HG02981 (cell line): ENCODE data around the gene HNF1A.

Experiments
- ATAC-seq: cut with Tn5 transposase; IDR thresholded peaks from one replicate; pipeline ENCODE4 v1.9.1; 2021; ENCODE audit warnings: mild to moderate bottlenecking, moderate library complexity; ENCODE audit not compliant: unreplicated experiment

The HNF1A gene

DNA sequence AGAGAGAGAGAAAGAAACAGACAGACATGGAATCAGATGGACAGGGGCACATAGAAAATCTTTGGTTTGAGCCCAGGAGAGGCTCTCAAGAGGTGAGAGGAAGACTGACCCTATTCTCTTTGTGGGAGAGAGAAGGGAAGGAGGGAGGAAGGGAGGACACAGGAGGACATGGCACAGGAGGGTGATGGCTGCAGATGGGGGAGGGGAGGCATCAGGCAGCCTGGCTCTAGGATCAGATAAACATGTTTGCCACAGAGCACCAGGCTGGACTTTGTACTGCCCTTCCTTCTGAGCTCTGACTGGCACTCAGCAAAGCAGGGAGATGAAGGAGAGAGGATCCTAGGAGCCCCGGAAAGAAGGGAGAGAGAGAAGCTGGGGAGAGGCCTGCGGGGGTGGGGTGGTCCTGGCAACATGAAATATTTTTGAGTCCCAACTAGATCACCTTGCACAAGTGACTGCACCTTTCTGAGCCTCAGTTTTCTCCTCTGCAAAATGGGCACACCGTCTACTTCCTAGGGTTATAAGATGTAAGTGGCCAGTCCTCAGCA lies 6.1 kb downstream of the HNF1A start:
- no peak for ATAC-seq

- no peak for ATAC-seq
Observed at GRCh38 chr12:120988234-120988633, 9.9 kb downstream of the HNF1A start.

- no peak for ATAC-seq
Observed at GRCh38 chr12:120988658-120989057, 10.3 kb downstream of the HNF1A start.

DNA sequence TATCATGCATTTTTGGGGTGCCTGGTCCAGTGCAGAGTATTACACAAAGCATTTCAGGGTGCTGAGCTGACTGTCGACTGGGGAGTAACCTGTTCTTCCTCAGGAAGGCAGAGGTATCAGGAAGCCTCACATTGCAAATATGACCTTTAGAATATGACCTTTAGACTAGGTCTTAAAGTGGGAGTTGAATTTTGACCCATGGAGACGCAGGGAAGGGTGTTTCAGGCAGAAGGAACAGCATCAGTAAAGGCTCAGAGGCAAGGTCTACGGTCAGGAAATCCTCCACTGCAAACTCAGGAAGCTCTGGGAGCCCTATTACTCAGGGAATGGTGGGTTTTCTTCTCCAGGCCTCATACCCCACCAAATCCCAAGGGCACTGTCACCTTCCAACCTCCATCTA lies 11.3 kb downstream of the HNF1A start:
- no peak for ATAC-seq

DNA sequence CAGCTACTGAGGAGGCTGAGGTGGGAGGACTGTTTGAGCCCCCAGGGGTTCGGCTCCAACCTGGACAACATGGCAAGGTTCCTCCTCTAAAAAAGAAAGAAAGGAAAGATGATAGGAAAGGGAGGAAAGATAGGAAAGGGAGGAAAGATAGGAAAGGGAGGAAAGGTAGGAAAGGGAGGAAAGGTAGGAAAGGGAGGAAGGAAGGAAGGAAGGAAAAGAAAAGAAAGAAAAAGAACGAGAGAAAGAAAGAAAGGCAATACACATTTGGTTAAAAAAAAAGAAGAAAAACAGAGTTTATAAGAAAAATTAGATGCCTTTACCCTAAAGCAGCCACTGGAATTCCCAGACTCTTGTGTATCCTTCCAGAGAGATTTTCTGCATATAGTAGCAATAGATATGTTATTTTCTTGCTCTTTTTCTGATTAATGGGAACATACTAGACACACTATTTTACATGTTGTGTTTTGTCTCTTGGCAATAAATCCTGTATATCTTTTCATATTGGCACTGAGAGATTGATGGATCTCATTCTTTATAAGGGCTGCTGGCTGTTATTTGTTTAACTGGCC lies 12.2 kb downstream of the HNF1A start:
- no peak for ATAC-seq

DNA sequence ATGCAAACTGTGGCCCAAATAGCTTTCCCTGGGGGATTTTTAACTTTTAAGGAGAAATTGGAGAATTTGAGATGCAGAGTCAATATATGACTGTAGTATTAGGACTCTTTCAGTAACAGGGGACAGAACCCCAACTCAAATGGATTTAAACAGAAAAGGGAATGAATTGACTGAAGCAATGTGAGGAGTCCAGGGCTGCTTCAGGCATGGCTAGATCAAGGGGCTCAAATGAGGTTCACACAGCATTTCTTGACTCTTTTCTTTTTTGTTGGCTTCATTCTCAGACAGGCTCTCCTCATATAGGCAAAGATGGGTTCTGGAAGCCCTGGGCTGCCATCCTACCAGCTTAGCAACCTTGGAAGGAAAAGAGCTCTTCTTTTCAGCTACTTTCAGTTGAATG lies 13.6 kb downstream of the HNF1A start:
- no peak for ATAC-seq

DNA sequence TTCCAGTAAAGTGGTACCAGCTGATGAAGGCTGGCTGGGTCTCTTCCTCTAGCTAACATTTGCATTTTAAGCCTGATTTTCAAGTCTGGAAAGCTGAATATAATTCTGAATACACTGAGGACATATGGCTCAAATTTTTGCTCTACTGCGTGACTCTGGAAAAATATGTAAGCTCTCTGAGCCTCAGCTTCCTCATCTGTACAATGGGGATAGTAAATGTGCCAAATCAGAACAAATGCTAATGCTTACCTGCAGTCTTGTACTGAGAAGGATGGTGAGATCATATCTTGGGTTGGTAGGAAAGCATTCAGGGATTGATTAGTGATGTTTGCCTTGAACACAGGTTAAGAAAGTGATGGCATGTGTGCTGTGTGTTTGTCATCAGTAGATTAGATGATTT lies 14.6 kb downstream of the HNF1A start:
- ATAC-seq = no peak

GRCh38 chr12:120993496-120993895 lies 15.2 kb downstream of the HNF1A start:
- ATAC-seq = no peak

- no peak for ATAC-seq
Observed at GRCh38 chr12:120994059-120994458, 15.7 kb downstream of the HNF1A start.

- no peak for ATAC-seq
Observed at GRCh38 chr12:120994589-120995337, 16.4 kb downstream of the HNF1A start.

GRCh38 chr12:120996133-120996746 lies 17.9 kb downstream of the HNF1A start:
- no peak for ATAC-seq

- ATAC-seq = no peak
Observed at GRCh38 chr12:120997448-120997847, 19.1 kb downstream of the HNF1A start.

GRCh38 chr12:120998435-120998834 lies 20.1 kb downstream of the HNF1A start:
- ATAC-seq = no peak

DNA sequence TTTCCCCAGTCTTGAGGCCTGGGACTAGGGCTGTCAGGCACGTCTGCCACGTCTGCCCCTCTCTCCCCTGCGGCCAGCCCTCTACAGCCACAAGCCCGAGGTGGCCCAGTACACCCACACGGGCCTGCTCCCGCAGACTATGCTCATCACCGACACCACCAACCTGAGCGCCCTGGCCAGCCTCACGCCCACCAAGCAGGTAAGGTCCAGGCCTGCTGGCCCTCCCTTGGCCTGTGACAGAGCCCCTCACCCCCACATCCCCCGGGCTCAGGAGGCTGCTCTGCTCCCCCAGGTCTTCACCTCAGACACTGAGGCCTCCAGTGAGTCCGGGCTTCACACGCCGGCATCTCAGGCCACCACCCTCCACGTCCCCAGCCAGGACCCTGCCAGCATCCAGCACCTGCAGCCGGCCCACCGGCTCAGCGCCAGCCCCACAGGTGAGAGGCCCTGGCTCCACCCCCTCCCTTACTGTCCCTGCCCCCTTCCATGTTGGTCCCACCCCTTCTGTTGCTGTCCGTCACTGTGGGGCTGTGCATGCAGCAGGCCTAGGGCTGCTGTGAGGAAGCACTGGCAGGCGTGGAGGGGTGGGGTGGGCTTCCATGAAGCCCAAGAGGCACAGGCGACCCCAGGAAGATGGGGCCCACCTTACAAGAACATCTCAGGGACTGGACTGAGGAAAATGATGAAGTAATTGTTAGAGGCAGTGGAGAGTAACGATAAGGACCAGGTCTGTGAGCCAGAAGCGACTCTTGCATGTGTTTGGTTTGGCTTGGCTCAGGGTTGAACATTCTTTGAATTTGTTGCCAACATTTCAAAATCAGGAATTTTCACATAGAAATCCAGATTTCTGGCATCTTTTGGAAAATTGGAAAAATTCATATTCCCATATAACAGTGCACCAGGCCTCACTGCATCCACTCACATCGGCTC lies 21.1 kb downstream of the HNF1A start:
- no peak for ATAC-seq

GRCh38 chr12:121000530-121000929 lies 22.2 kb downstream of the HNF1A start:
- ATAC-seq = no peak

GRCh38 chr12:121001060-121001459 lies 22.7 kb downstream of the HNF1A start:
- ATAC-seq = no peak

DNA sequence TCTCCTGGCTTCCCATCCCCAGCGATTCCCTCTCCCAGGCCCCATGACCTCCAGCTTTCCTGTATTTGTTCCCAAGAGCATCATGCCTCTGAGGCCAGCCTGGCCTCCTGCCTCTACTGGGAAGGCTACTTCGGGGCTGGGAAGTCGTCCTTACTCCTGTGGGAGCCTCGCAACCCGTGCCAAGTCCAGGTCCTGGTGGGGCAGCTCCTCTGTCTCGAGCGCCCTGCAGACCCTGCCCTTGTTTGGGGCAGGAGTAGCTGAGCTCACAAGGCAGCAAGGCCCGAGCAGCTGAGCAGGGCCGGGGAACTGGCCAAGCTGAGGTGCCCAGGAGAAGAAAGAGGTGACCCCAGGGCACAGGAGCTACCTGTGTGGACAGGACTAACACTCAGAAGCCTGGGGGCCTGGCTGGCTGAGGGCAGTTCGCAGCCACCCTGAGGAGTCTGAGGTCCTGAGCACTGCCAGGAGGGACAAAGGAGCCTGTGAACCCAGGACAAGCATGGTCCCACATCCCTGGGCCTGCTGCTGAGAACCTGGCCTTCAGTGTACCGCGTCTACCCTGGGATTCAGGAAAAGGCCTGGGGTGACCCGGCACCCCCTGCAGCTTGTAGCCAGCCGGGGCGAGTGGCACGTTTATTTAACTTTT lies 23.6 kb downstream of the HNF1A start:
- no peak for ATAC-seq

DNA sequence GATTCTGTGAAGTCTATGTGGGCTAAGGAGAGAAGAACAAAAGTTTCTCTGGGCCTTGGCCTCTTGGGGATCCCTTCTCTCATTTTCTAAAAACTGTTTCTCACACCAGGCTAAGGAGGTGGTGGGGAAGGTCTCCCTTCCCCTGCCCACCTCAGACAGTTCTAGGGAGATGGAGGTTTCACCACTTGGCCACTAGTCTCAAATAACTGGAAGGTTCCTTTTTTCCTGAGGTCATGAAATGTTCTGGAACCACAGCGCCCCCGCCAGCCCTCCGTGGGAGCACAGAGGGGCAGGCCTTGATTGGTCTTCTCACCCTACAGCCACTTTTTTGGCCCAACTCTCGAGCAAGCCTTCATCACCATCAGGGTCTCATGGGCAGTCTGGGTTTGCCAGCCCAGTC lies 25.3 kb downstream of the HNF1A start:
- ATAC-seq = no peak

DNA sequence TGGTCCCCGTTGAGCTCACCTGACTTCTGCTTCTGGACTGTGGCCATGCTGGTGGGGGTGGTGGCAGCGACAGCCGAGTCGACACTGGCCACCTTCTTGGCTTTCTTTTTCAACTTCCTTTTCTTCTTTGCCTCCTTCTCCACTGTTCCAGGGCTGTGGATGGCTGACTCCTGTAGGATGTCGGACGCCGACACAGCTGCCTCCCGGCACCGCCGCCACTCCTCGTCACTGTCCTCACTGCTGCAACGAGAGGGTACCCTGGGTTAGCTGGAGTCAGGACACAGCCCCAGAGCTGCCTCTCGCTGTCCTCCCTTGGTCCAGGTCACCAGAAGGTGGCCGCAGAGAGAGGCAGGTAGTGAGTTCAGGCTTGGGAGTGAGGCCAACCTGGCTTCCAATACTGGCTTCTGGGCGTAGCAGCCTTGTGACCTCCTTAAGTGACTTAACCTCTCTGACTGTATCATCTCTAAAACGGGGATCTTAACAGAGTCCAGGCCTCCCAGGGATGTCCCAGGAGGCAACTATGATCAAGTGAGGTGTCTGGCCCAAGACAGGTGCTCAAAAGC lies 26.0 kb downstream of the HNF1A start:
- no peak for ATAC-seq

- no peak for ATAC-seq
Observed at GRCh38 chr12:121005346-121005815, 27.0 kb downstream of the HNF1A start.
